ENCODE data around the gene EIPR1. TPM values are rescaled to one million over a fixed set of nuclear protein-coding genes. Genes with fewer than 3 reads are reported as not detected.

Gene EIPR1
- total and polyA plus RNA-seq, 2 donors (not counting 1 experiment from before 2014, with no cell fraction given): 22.3 to 23.9 TPM

DNA sequence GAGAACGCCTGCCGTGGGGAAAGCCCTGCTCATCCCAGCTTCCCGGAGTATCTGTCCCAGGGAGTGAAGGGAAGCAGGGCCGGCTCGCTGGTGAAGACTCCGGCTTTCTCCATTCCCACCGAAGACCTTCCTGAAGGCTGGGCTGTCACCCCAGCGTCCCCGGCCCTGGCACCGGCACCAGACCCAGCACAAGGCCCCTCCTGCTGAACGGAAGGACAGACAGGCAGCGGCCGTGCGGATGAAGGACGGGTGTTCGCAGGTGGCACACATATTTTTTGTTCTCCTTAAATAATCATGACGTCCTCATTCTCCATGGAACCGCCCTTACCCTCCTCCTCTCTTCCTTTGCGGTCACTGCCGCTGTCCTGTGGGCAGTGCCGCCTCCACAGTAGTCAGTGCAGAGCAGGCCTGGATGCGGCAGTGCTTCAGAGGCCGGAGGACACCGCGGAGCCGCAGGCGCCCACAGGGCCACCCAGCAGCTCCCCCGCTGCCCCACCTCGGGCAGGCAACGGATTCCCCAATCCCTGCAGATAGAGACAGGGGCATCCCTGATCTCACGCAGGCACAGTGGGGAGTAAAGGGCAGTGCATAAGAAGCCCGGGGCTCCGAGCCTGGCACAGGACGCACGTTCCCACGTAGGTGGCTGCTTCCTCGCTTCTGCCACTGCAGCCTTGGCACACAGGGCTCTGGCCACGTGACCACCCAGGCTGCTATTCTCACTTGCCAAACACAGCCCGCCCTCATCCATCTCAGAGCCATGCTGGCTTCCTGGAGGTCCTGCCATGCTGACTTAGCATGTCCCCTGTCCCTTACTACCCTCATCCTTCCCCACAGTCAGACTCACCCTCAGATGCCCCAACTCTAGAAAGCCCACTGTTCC is 229.7 kb downstream of the EIPR1 start:
- no peak overlapping the region for H3K9ac ChIP-seq (ENCODE audit: insufficient read depth, low read length)
- no peak for TF ChIP-seq EZH2 (IDR thresholded peaks at IDR 0.05; ENCODE audit: low read length, missing control alignments)
- TF ChIP-seq, protein P1, sequence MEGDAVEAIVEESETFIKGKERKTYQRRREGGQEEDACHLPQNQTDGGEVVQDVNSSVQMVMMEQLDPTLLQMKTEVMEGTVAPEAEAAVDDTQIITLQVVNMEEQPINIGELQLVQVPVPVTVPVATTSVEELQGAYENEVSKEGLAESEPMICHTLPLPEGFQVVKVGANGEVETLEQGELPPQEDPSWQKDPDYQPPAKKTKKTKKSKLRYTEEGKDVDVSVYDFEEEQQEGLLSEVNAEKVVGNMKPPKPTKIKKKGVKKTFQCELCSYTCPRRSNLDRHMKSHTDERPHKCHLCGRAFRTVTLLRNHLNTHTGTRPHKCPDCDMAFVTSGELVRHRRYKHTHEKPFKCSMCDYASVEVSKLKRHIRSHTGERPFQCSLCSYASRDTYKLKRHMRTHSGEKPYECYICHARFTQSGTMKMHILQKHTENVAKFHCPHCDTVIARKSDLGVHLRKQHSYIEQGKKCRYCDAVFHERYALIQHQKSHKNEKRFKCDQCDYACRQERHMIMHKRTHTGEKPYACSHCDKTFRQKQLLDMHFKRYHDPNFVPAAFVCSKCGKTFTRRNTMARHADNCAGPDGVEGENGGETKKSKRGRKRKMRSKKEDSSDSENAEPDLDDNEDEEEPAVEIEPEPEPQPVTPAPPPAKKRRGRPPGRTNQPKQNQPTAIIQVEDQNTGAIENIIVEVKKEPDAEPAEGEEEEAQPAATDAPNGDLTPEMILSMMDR (conservative IDR thresholded peaks at IDR 0.05 in 1 of 2, IDR thresholded peaks at IDR 0.05 in 1 of 2; ENCODE audit: low read depth in 1 of 2, low read length in 2 of 2): no peak
- no peaks in the 10 kb centered on the region for H3K36me3 ChIP-seq (ENCODE audit: control insufficient read depth, insufficient read depth, low read length)
- no peaks in the 10 kb centered on the region for H4K20me1 ChIP-seq (ENCODE audit: control insufficient read depth, extremely low read depth, insufficient read depth, low read length)
- no peaks in the 10 kb centered on the region for H3K27me3 ChIP-seq (ENCODE audit: control insufficient read depth, insufficient read depth, low read length)
- H3K9me3 ChIP-seq (ENCODE audit: control insufficient read depth, insufficient read depth, low read depth, low read length): no peaks in the 10 kb centered on the region
- no peak overlapping the region for H3K4me2 ChIP-seq (ENCODE audit: extremely low read depth, insufficient read depth, low read length)
- H3K4me1 ChIP-seq (ENCODE audit: control insufficient read depth, extremely low read depth, insufficient read depth, low read length): no peaks in the 10 kb centered on the region
- H3K79me2 ChIP-seq (ENCODE audit: control insufficient read depth, insufficient read depth, low read length): no peaks in the 10 kb centered on the region
- no peak overlapping the region for H3K4me3 ChIP-seq (replicated peaks in 1 of 4; ENCODE audit: control extremely low read depth in 1 of 4, insufficient read depth in 1 of 4, low read depth in 3 of 4, low read length in 4 of 4)
- H3K27ac ChIP-seq (ENCODE audit: insufficient read depth, low read length): no peak overlapping the region
- no peak overlapping the region for H2AFZ ChIP-seq (ENCODE audit: low read length)
- DNase-seq (ENCODE audit: low read depth in 2 of 2): no peak

DNA sequence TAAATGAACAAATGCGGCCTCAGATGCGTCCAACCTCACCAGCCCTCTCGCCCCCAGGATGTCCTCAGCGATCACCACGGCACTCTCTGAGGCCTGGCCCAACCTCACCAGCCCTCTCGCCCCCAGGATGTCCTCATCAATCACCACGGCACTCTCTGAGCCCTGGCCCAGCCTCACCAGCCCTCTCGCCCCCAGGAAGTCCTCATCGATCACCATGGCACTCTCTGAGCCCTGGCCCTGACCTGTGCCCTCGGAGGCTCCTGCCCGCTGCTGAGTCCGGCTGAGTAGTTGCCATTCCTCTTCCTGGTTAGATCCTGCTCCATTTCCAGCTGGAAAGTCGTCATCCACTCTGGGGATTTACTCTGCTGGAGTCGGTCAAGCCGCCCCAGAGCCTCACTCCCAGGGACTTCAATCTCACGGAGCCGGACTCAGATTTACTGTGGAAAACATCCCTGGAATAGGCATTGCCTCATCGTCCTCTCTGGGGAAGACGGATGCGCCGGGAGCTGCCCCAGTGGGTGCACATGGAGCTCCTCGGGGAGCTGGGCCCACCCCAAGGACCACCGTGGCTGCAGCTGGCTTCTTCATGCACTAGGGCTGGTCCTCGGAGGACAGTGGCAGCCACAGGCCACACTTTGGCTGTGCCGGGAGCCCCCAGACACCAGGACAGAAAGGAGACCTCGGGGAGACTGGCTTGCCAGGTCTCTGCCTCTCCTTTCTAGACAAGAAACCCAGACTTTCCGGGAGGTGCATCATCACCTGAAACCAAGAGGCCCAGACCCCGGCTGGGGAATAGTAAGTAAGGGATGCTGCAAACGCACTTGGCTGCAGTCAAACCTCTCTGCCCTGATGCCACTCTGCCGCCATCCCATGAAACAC is 230.6 kb downstream of the EIPR1 start:
- no peak overlapping the region for H2AFZ ChIP-seq (ENCODE audit: low read length)
- no peaks in the 10 kb centered on the region for H3K79me2 ChIP-seq (ENCODE audit: control insufficient read depth, insufficient read depth, low read length)
- TF ChIP-seq, protein P1 (conservative IDR thresholded peaks at IDR 0.05 in 1 of 2, IDR thresholded peaks at IDR 0.05 in 1 of 2; ENCODE audit: low read depth in 1 of 2, low read length in 2 of 2): no peak

DNA sequence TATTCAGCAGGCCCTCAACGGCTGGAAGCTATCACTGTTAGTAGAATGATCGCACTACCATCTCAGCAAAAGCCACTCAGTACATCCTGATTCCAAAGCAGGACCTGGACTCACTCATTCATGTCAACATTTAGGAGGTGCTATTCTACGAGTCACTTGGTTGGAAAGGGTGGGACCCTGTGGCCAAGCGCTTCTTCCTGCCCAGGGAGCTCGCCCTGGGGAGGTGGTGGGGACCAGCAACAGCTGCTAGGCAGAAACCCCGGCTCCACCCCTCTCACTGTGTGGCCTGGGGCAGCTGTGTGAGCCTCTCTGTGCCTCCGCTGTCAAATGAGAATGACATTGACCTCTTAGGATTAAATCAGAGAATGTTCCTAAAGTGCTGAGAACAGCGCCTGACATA is 231.4 kb downstream of the EIPR1 start:
- H3K4me2 ChIP-seq (ENCODE audit: extremely low read depth, insufficient read depth, low read length): no peak overlapping the region

More for the DNA sequence above, 230.6 kb downstream of the EIPR1 start:
- Histone ChIP-seq H3K4me1 (ENCODE audit: control insufficient read depth, extremely low read depth, insufficient read depth, low read length) (no peaks in the 10 kb centered on the region), H3K27me3 (ENCODE audit: control insufficient read depth, insufficient read depth, low read length) (no peaks in the 10 kb centered on the region), H3K4me2 (ENCODE audit: extremely low read depth, insufficient read depth, low read length) (no peak overlapping the region), H4K20me1 (ENCODE audit: control insufficient read depth, extremely low read depth, insufficient read depth, low read length) (no peaks in the 10 kb centered on the region), H3K9ac (ENCODE audit: insufficient read depth, low read length) (no peak overlapping the region), H3K36me3 (ENCODE audit: control insufficient read depth, insufficient read depth, low read length) (no peaks in the 10 kb centered on the region), H3K9me3 (ENCODE audit: control insufficient read depth, insufficient read depth, low read depth, low read length) (no peaks in the 10 kb centered on the region), H3K27ac (ENCODE audit: insufficient read depth, low read length) (no peak overlapping the region), H3K4me3 (replicated peaks in 1 of 4; ENCODE audit: control extremely low read depth in 1 of 4, insufficient read depth in 1 of 4, low read depth in 3 of 4, low read length in 4 of 4) (no peak overlapping the region)
- no peak for DNase-seq (ENCODE audit: low read depth in 2 of 2)

More for the DNA sequence above, 231.4 kb downstream of the EIPR1 start:
- H3K27ac ChIP-seq (ENCODE audit: insufficient read depth, low read length): no peak overlapping the region
- no peaks in the 10 kb centered on the region for H3K4me1 ChIP-seq (ENCODE audit: control insufficient read depth, extremely low read depth, insufficient read depth, low read length)
- H3K4me3 ChIP-seq (replicated peaks in 1 of 4; ENCODE audit: control extremely low read depth in 1 of 4, insufficient read depth in 1 of 4, low read depth in 3 of 4, low read length in 4 of 4): no peak overlapping the region
- no peaks in the 10 kb centered on the region for H3K9me3 ChIP-seq (ENCODE audit: control insufficient read depth, insufficient read depth, low read depth, low read length)
- no peak overlapping the region for H3K9ac ChIP-seq (ENCODE audit: insufficient read depth, low read length)
- no peaks in the 10 kb centered on the region for H3K79me2 ChIP-seq (ENCODE audit: control insufficient read depth, insufficient read depth, low read length)
- TF ChIP-seq EZH2 (IDR thresholded peaks at IDR 0.05; ENCODE audit: low read length, missing control alignments): no peak
- TF ChIP-seq, protein P1 (conservative IDR thresholded peaks at IDR 0.05 in 1 of 2, IDR thresholded peaks at IDR 0.05 in 1 of 2; ENCODE audit: low read depth in 1 of 2, low read length in 2 of 2): no peak
- H3K36me3 ChIP-seq (ENCODE audit: control insufficient read depth, insufficient read depth, low read length): no peaks in the 10 kb centered on the region
- DNase-seq (ENCODE audit: low read depth in 2 of 2): peak in 1 of 2 donors; percentile 8
- H4K20me1 ChIP-seq (ENCODE audit: control insufficient read depth, extremely low read depth, insufficient read depth, low read length): no peaks in the 10 kb centered on the region
- H2AFZ ChIP-seq (ENCODE audit: low read length): no peak overlapping the region
- no peaks in the 10 kb centered on the region for H3K27me3 ChIP-seq (ENCODE audit: control insufficient read depth, insufficient read depth, low read length)
